NT2/D1 (cell line): ENCODE data around the gene OR8H1.

Source experiments
- SUZ12 ChIP-seq: IDR thresholded peaks from 2 replicates; pipeline ENCODE4 v1.6.1; 2011; ENCODE audit not compliant: insufficient read length, insufficient read depth; ENCODE audit errors: extremely low read depth
- YY1 ChIP-seq: IDR thresholded peaks from 2 replicates; pipeline ENCODE4 v1.6.1; 2011; ENCODE audit not compliant: insufficient read length, insufficient read depth
- ZNF274 ChIP-seq: IDR thresholded peaks from 2 replicates; pipeline ENCODE4 v1.6.1; 2011; ENCODE audit warnings: mild to moderate bottlenecking, low read depth, low read length

DNA sequence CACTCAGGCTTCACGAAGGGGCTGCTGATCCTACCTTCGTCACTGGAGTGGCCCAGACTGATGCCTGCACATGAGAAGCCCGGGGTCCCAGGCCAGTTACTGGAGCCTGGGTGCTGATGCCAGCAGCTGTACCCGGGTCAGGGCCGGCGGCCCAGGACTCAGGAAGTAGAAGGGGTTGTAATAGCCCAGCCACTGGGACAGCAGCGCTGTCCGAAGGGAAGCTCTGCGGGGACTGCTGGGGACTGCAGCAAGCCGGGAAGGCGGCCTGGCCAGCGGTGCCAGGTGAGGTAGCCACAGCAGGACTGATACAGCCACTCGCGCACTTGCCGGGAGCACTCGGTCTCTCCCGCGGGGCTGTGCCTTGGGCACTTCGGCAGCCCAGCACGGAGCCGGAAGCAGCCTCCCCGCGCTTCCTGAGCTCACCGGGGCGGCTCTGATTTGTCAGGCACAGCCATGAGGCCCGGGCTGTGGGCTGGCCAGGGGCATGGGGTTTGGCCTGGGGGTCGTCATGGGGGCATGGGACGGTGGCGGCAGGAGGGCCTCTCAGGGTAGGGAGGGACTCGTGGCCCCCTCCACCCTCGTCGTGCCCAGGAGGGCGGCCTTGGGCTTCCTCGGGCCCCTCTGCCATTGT is 39.9 kb upstream of the OR8H1 start:
- TF ChIP-seq SUZ12 (no peak), ZNF274 (no peak), YY1 (no peak)
